ENCODE results near the gene GDF7.

DNA sequence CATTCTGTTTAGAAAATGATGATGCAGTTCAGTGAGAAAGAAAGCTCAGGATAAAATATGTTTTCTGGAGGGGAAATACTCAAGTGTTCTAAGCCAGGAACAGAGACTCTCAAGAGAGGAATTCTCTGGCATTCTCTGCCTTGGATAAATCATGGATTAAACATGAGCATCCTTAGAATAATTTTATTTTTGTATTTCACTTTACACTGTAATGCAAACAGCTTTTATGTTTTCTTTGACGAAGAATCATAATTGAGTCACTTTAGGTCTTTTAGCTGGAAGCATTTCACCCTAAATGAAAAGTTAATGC, 11.1 kb downstream of the GDF7 start:
- TF ChIP-seq EP300 (IDR thresholded peaks at IDR 0.05; ENCODE audit: borderline replicate concordance) (no peak), TCF12 (IDR thresholded peaks at IDR 0.05; ENCODE audit: low read depth) (no peak)

Data from Ishikawa (cell line).